GM19452 (cell line): ENCODE results near the gene KCNH8.

Experiments used
- ATAC-seq: cut with Tn5 transposase; IDR thresholded peaks from one replicate; pipeline ENCODE4 v1.9.1; 2021; ENCODE audit not compliant: unreplicated experiment

KCNH8 gene

DNA sequence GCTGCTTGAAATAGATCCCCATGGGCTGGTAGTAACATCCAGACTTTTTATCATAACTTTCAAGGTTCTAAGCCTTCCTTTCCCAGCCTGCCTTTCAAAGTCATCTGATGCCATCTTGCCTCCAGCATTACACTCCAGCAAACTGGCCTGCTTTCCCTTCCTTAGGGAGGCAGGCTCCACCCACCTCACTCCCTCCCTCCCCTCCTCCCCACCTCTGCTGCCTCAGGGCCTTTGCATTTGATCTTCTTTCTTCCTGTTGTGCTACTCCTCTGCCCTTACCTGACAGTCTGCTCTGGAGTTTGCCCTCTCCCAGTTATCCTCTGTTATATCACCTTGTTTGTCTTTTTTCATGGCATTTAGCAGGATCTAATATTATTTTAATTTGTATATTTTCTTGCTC, 319.5 kb downstream of the KCNH8 start:
- no peak for ATAC-seq

DNA sequence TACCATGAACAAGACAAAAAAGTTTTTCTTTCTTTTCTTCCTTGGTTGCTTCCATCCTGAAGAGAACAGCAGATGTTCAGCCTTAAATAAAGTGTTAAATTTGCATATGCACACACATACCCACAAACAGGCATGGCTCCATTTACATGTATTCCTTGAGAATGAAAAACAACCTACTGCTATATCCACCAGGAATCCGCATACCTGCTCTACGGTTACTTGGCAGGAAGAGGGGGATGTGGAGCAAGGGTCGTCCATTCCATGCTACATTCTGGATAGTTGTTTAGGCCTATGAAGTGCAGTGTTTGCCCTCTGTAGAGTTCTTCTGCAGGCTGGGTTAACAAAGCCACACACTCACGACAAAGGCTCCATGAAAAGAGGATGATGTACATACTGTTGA, 322.8 kb downstream of the KCNH8 start:
- no peak for ATAC-seq

DNA sequence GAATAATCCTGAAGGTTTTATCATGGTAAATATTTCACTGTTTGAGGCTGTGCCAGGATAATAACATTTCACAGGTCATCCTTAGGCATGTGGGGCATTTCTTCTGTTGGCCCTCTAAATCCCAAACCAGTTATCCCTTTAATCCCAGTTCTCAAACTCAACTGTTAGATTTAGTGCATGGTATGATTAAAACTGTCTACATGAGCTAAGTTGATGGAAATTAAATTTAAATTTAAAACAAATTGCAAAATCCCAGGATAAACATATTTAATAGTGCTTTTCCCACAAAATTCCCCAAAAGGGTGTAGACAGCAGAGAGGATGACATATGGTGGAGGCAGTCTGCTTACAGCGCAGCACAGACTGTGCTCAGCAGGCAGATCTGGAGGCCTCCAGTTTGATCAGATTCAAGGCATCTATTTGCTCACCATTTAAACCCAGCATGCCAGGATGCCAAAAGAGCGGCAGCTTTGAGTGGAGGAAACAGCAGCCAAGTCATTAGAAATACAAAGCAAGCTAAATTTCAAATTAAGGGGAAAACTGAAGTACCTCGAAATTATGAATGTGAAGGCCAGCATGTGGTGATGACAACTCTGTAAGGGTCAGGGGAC, 325.8 kb downstream of the KCNH8 start:
- no peak for ATAC-seq

DNA sequence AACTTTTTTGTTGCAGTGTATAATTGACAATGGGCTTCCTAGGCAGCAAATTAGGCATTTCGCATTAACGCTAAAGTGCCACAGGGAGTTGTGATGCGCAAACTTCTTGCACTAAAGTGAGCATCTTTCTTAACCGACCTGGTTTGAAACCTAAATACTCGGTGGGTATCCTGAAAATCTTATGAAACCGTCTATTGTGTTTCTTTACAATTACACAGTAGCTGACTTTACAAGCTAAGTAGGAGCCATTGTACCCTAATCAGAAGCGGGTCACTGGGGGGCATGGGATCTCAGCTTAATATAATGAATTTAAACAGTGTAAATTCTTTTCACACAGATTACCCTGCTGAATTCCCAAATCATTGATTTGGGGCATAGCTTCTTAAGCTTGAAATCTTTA, 328.0 kb downstream of the KCNH8 start:
- no peak for ATAC-seq

DNA sequence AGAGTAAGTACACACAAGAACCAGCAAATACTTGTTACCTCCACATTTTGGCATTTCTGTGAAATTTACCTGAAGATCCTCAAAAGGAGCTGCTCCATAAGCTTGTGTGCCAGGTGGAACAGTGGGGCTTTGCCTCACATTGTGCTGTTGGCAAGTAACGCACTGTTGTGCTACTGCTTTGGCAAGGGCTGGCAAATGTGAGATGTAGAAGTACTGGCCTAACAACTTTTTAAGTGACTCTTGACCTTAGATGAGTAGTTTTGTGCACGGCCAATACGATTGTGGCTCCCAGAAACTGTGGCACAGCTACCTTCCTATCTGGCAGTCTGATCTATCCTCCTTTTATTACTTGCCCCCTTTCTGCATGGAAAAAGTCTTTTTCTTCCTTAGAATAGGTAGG, 337.0 kb downstream of the KCNH8 start:
- no peak for ATAC-seq

DNA sequence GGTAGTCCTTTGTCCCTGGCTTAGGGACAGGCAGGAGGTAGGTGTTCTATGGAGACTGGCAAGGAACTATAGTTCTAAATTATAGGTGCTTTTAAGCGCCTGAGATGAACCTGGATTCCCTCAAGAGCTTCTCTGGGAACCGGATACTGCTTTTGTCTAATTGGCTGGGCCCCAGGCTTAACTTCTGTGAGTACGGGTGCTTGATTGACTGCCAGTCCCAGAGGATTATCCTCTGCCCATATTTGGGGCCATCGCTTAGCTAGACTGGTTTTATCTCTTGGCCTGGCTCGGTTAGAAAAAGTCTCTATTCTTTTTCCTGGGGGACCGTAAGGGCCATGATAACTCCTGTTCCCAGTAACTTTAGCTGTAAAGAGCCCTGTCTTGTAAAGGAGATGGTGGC, 339.1 kb downstream of the KCNH8 start:
- ATAC-seq, result no peak

DNA sequence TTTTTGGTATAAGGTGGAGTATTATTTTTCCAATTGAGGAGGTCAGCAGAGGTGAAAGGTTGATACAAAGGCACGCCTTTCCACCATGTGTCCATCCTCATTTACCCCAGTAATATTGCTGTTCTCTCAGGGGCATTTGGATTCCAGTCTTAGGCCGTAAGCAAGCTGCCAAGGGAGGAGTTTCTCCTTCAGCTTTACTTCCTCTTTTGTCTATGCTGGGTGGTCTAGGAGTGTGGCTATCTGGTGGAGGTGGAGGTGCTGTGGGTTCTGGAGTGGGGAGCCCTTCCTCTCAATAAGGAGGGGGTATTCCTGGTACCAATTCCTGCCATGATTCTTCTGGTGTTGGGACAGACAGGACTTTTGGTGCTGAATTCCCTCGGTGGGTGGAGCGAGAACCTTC, 340.6 kb downstream of the KCNH8 start:
- ATAC-seq, result no peak

DNA sequence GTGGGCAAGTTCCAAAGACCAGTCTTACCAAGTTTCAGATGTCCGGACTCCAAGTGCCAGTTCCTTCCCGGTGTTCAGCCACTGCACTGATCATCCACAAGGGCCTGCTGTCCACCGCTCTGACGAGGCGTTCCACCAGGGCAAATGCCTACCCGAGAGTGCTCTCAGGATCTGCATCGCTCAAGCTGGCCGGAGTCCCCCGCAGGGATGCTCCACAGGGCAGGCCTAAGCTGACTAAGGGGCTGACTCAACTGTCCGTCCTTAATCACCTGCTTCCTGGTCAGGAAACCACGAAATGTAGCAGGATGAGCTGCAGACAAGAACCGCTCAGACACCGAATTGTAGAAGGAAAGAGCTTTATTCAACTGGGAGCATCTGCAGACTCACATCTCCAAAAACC, 341.6 kb downstream of the KCNH8 start:
- ATAC-seq, result no peak

DNA sequence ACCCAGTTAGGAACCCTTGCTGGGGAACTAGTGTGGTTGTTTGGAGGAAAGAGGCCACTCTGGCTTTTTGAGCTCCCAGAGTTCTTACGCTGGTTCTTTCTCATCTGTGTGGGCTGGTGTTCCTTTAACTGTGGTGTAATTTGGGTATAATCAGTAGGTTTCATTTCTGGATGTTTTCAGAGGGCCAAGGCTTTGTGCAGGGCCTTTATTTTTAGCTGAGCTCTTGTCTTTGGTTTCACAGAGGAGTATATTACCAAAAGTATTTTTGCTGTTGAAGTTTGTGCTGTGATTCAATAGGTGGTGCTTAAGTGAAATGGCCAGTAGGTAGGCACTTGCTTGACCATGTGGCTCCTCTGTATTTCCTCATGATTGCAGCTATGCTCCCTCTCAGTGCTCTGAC, 357.9 kb downstream of the KCNH8 start:
- ATAC-seq, result no peak

DNA sequence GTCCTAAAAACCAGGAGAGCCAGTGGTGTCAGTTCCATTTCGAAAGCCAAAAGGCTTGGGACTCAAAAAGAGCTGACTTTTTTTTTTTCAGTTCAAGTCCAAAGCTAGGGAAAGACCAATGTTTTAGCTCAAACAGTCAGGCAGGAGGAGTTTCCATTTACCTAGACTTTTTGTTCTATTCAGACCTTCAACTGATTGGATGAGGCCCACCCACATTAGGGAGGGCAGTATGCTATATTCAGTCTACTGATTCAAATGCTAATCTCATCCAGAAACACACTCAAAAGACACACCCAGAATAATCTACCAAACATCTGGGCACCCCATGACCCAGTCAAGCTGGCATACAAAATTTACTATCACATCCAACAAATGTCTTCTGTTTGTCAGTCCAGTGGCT, 374.0 kb downstream of the KCNH8 start:
- ATAC-seq, result no peak

DNA sequence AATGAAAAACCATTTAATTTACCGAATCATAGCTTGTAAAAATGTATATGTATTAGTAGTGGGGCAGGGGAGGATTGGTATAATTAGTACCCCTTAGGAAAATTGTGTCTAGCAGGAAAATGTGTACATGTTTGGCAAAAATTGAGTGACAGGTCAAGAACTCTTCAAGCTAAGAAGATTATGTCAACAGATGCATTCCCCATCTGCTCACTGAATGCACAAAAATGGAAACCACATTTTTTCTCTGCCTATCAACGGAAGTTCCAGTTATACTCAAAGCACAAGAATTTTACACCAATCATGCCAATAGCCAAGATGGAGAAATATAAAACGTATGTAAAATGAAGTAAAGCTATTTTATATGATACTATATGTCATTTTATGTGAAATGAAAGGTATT, 377.8 kb downstream of the KCNH8 start:
- no peak for ATAC-seq

DNA sequence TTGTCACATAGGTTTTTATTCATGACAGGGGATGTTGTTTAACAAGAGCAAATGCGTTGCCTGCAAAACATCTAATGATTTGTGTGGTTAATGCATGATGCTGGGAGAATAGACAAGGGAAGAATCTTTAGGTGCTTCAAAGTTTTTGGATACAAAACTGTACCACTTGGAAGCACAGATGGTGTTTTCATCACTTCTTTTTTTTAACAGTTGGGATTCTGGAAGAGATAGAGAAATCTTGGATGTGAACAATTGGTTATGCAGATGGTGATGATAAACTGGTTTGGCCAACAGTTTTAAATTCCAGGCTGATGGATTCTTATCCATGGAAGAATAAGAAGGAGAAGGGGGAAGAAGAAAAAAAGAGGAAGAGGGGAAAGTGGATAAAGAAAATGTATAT, 379.4 kb downstream of the KCNH8 start:
- ATAC-seq, result no peak

DNA sequence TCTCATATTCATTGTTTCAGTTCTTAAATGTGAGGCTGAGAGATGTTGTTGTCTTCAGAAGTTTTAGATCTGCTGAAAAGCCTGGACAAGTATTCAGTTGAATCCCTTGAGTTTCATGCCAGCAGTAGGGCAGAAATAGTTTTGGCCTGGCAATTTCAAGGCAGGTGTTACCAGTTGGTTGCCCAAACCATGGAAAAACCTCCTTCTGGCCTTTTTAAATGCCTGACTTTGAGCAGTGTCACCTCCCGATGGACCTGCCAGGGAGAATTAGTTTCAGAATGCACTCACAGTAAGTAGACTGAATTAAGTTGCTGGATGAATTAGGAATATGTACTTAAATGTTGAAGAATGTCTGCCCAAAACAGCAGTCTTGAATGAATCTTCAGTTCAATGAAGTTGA, 383.1 kb downstream of the KCNH8 start:
- no peak for ATAC-seq

DNA sequence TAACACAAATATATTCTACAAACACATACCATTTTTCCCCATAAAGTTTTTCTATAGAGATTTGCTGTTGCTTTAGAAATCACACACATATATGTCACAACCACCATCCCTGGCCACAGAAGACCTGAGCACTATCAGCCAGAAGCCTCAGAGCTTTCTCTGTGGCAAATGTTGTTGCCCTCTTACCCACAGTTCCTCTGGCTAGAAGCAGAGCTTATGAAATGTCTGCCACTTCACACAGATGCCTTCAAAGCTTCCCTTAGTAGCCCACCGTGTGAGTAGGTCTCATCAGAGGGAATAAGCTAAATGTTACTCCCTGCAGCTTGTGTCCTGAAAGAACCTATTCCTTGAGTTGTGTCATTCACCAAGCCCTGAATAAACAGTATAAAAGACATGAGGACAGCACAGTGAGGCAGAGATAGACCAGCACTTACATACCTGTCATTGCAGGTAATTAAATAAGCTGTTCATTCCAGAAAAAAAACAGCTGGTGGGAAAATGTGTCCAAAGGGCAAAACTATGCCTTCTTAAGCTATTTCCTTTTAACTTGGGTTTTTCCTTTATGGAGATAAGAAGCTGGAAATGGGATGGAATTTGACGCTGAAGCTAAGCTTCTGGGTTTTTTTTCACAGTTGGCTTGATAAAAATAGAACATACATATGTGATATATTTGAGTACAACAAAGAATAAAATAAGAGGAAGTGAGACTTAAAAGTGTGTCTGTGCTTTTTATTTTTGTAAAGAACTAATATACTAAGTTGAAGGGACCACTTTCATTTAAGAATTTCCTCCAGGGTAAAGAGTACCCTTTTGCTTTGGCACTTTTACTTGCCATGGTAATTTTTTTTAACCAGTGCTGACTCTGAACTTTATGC, 391.4 kb downstream of the KCNH8 start:
- peak; percentile 53 for ATAC-seq

DNA sequence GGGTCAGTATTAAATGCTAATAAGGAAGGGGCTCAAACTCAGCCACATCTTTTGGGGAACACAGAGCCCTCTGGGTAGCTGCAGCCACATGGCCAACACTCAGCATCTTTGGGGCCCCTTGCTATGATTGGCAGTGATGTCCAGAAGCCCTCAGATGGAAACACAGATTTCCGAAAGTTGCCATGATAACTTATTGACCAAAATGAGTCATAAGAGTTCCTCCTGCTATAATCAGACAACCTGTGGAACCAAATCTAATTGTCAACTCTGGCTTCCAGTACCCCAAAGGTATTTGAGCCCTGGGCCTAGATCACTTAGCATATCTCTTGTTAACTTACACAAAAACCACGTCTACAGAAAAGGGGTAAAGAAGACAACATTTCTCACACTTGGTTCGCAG, 392.2 kb downstream of the KCNH8 start:
- peak; percentile 38 for ATAC-seq

DNA sequence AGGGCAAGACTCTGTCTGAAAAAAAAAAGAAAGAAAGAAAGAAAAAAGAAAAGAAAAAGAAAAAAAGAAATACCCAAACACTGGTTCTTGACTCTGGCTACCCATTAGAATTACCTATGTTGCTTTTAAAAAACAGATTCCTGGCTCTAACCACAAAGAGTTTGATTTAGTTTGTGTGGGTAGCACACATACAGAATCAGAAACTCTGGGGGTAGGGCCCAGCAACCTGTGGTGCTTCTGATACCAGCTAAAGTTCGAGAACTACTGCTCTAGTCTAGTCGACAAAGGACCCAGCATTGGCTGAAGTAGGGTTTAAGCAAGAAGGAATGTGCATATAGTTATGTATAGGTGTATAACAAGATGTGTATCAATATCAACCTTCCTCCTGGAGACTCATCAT, 393.0 kb downstream of the KCNH8 start:
- ATAC-seq, result no peak

DNA sequence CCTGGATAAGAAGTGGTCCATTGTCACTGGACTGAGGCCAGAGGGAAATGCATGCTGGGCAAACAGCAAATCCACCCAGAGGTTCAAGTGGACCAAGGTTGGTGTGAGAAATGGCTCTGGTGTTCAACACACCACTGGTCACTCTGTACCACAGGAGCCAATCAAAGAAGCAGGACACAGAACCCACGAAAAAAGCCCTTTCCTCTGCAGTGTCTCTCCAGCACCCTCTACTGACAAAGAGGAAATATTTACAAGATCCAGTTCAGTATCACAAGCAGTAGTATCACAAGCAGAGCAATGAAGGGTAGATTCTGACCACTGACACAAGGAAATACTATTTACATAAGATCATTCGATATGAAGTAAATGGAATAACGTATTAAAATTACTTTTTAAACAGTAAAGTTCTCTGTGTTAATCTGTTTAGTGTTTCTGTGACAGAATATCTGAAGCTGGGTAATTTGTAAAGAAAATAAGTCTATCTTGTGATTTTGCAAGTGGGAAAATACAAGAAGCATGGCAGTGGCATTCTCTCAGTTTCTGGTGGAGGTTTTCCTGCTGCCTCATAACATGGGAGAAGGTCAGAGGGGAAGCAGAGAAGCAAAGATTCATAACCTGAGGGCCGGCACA, 395.0 kb downstream of the KCNH8 start:
- peak; percentile 50 for ATAC-seq

DNA sequence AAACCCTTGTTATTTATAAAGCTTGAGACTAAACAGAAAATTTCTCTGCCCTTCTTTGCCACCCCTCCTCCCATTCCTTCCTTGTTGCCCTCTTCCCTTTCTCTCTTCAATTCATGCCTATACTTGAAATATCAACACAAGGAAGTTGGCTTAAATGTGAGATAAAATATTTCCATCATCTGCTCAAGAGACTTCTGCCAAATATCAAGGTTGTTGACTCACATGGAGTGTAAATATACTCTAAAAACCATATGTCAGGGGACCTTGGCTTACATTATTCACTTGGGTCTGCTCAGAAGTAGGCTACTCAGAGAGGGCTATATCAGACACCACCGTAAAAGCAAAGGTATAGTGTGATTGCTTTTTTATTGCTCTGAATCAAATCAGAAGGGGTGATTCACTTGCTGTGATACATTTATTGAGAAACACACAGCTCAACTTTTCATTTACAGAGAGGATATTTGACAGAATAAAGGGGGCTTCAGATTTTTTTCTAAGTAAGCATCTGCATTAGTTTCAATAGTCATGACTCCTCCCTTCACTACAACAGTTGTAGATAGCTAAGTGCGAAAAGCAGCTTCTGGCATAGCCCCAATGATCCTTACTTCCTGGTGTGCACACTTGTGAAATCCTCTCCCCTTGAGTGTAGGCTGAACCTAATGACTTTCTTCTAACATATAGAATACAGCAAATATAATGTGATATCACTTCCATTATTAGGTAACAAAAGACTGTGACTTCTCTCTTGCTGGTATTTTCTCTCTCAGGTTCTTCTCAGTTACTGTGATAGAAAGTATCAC, 399.6 kb downstream of the KCNH8 start:
- no peak for ATAC-seq

DNA sequence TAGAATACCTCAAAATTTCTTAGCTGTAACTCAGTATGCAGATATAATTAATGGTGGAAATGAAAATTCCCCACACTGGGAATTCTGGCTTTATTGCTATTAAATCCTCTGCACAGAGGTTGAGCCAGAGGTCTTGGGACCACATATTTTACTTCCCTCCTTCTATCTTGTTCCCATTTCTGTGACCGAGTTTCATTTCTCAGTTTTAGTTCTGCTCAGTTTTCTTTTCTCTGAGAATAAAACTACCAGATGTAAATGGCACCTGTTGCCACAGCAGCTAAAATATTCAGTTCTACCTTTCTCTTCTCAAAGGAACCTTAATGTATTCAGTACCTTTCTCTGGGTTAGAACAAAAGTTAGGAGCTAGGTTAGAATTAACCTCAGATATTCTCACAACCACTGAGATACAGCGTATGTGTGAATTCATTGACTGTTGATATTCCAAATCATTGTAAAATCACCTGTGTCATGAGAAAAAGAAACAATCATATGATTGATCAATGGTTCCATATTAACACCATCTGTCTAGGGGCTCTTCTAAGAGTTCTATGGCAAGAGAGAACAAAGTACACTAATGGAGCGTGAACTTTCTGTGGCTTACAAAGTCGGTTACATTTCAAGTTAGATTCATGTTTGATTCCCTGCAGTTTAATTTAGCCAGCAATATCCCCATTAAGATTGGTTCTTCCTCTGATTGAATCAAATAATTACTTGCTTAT, 411.6 kb downstream of the KCNH8 start:
- ATAC-seq, result peak; percentile 93

DNA sequence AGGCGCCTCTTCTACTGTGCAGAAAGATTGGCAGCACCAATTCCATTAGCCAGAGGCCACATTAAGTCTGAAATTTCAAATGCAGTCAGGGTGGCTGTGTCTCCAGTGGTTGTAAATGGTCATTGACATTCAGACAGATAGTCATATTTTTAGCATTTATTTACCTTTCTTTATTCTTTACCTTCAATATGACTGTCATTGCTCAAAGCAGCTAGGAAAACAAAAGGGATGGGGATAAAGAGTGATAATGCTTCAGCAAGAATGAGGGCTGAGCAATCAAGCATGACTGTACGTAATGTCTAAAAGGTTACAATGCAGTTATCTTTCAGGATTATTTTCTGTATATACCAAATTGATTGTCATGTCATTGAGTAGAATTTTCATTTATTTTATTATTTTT, 425.3 kb downstream of the KCNH8 start:
- no peak for ATAC-seq

DNA sequence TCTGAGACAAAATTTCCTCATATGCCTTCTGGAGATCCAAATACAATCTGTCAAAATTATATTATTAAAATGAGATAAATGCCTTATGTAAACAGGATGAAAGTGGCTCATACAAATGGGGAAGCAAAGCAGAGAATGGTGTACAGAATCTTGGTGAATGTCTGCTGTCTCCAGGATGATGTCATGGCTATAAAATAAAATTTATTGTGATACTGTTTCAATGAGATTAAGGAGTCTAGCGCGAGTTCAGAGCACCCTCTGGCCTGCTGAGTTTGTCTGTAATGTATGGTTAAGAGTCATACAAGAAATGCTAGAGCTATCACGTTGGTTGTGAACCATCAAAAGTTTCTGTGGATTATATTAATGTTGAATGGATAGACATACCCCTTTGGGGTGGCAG, 426.0 kb downstream of the KCNH8 start:
- no peak for ATAC-seq
